Suppressor macrophage treated with lipopolysaccharide for 4 hours (primary cell): ENCODE data around the gene PLEKHA5.

Experiments used
- DNase-seq: peaks from one replicate; pipeline ENCODE4 v3.0.0-alpha.2; 2020

PLEKHA5 gene

GRCh38 chr12:19234981-19235871 is 105.7 kb downstream of the PLEKHA5 start:
- DNase-seq, result peak; percentile 76

- DNase-seq, result peak; percentile 68
Observed at GRCh38 chr12:19236656-19237055, 107.1 kb downstream of the PLEKHA5 start.

GRCh38 chr12:19238540-19238939 is 109.0 kb downstream of the PLEKHA5 start:
- peak; percentile 65 for DNase-seq

- no peak for DNase-seq
Observed at GRCh38 chr12:19239102-19239501, 109.6 kb downstream of the PLEKHA5 start.

- DNase-seq, result no peak
Observed at GRCh38 chr12:19239616-19240234, 110.2 kb downstream of the PLEKHA5 start.

- peak; percentile 64 for DNase-seq
Observed at GRCh38 chr12:19242581-19242980, 113.0 kb downstream of the PLEKHA5 start.

- no peak for DNase-seq
Observed at GRCh38 chr12:19243551-19243950, 114.0 kb downstream of the PLEKHA5 start.

GRCh38 chr12:19244312-19244711 is 114.8 kb downstream of the PLEKHA5 start:
- no peak for DNase-seq

GRCh38 chr12:19245106-19245505 is 115.6 kb downstream of the PLEKHA5 start:
- DNase-seq, result peak; percentile 27

GRCh38 chr12:19245666-19246065 is 116.1 kb downstream of the PLEKHA5 start:
- peak; percentile 57 for DNase-seq

GRCh38 chr12:19246933-19247332 is 117.4 kb downstream of the PLEKHA5 start:
- DNase-seq, result no peak

- DNase-seq, result no peak
Observed at GRCh38 chr12:19248929-19249602, 119.5 kb downstream of the PLEKHA5 start.

GRCh38 chr12:19251481-19252132 is 122.1 kb downstream of the PLEKHA5 start:
- DNase-seq, result no peak

- DNase-seq, result no peak
Observed at GRCh38 chr12:19260135-19260534, 130.6 kb downstream of the PLEKHA5 start.

GRCh38 chr12:19261773-19262172 is 132.2 kb downstream of the PLEKHA5 start:
- no peak for DNase-seq

- DNase-seq, result no peak
Observed at GRCh38 chr12:19263672-19264071, 134.1 kb downstream of the PLEKHA5 start.

- DNase-seq, result peak; percentile 41
Observed at GRCh38 chr12:19273482-19274330, 144.2 kb downstream of the PLEKHA5 start.

- DNase-seq, result no peak
Observed at GRCh38 chr12:19276767-19277166, 147.2 kb downstream of the PLEKHA5 start.

- no peak for DNase-seq
Observed at GRCh38 chr12:19277711-19278110, 148.2 kb downstream of the PLEKHA5 start.

- no peak for DNase-seq
Observed at GRCh38 chr12:19278407-19278806, 148.9 kb downstream of the PLEKHA5 start.

GRCh38 chr12:19282133-19282699 is 152.7 kb downstream of the PLEKHA5 start:
- DNase-seq, result no peak

- DNase-seq, result no peak
Observed at GRCh38 chr12:19284658-19285057, 155.1 kb downstream of the PLEKHA5 start.
